Osteocyte (in vitro differentiated cells): ENCODE data around the gene ANAPC7. TPM values are rescaled to one million over a fixed set of nuclear protein-coding genes. Genes with fewer than 3 reads are reported as not detected.
"Not testable (repeated sequence)": the region's sequence is repeated elsewhere in the genome, so short reads cannot be mapped to it uniquely, and the experiment has no call there.

Source experiments
- DNase-seq: peaks from one replicate; pipeline ENCODE4 v3.0.0; 2021; ENCODE audit warnings: mixed read lengths; ENCODE audit not compliant: unreplicated experiment; ENCODE audit errors: extremely low spot score
- H3K27ac Mint-ChIP-seq: one replicate; pipeline ENCODE4 v1.8.0; 2021; ENCODE audit warnings: mild to moderate bottlenecking, mixed read lengths; ENCODE audit not compliant: unreplicated experiment
- H3K27me3 Mint-ChIP-seq: one replicate; pipeline ENCODE4 v1.8.0; 2021; ENCODE audit warnings: mixed read lengths; ENCODE audit not compliant: unreplicated experiment
- H3K36me3 Mint-ChIP-seq: one replicate; pipeline ENCODE4 v1.8.0; 2021; ENCODE audit warnings: mixed read lengths; ENCODE audit not compliant: unreplicated experiment
- H3K4me1 Mint-ChIP-seq: one replicate; pipeline ENCODE4 v1.8.0; 2021; ENCODE audit warnings: mixed read lengths; ENCODE audit not compliant: unreplicated experiment
- H3K4me3 Mint-ChIP-seq: one replicate; pipeline ENCODE4 v1.8.0; 2021; ENCODE audit warnings: mild to moderate bottlenecking, moderate library complexity, mixed read lengths; ENCODE audit not compliant: unreplicated experiment
- H3K9me3 Mint-ChIP-seq: one replicate; pipeline ENCODE4 v1.8.0; 2021; ENCODE audit warnings: mixed read lengths; ENCODE audit not compliant: unreplicated experiment
- CTCF ChIP-seq: fragments of 200-600 bp; sonication (generic); IDR thresholded peaks from 2 replicates; pipeline ENCODE4 v1.5.0; 2021; ENCODE audit warnings: antibody characterized with exemption, mild to moderate bottlenecking, moderate library complexity
- total RNA-seq: library from RNA; stranded (reverse); gene quantifications from 2 replicates; pipeline ENCODE4 v1.2.1, GENCODE V29; 2021

Gene ANAPC7
- total RNA-seq, 1 donor from 2014 or later: 48.8 TPM

- peaks cover 3% of the 10 kb centered on the region for H3K4me1 Mint-ChIP-seq
- peaks cover 24% of the 10 kb centered on the region for H3K36me3 Mint-ChIP-seq
- TF ChIP-seq CTCF: no peak
- H3K4me3 Mint-ChIP-seq: no peak overlapping the region
- no peaks in the 10 kb centered on the region for H3K27me3 Mint-ChIP-seq
- no peak overlapping the region for H3K27ac Mint-ChIP-seq
- no peaks in the 10 kb centered on the region for H3K9me3 Mint-ChIP-seq
- DNase-seq: no peak
These were observed 28.6 kb upstream of the ANAPC7 start for GRCh38 chr12:110431957-110432587.

GRCh38 chr12:110429676-110430075 is 26.2 kb upstream of the ANAPC7 start:
- DNase-seq, H3K4me1 Mint-ChIP-seq, H3K27ac Mint-ChIP-seq, H3K27me3 Mint-ChIP-seq, H3K4me3 Mint-ChIP-seq, H3K36me3 Mint-ChIP-seq, H3K9me3 Mint-ChIP-seq: not testable (repeated sequence)

- peaks cover 6% of the 10 kb centered on the region for H3K4me1 Mint-ChIP-seq
- H3K27ac Mint-ChIP-seq: no peak overlapping the region
- no peaks in the 10 kb centered on the region for H3K27me3 Mint-ChIP-seq
- DNase-seq: no peak
- H3K9me3 Mint-ChIP-seq: no peaks in the 10 kb centered on the region
- TF ChIP-seq CTCF: no peak
- no peaks in the 10 kb centered on the region for H3K36me3 Mint-ChIP-seq
- no peak overlapping the region for H3K4me3 Mint-ChIP-seq
These were observed 22.9 kb upstream of the ANAPC7 start for GRCh38 chr12:110426406-110426805.

- no peak overlapping the region for H3K4me3 Mint-ChIP-seq
- no peak for TF ChIP-seq CTCF
- H3K36me3 Mint-ChIP-seq: no peaks in the 10 kb centered on the region
- peaks cover 4% of the 10 kb centered on the region for H3K4me1 Mint-ChIP-seq
- H3K27me3 Mint-ChIP-seq: no peaks in the 10 kb centered on the region
- DNase-seq: no peak
- no peaks in the 10 kb centered on the region for H3K9me3 Mint-ChIP-seq
- H3K27ac Mint-ChIP-seq: no peak overlapping the region
These were observed 20.7 kb upstream of the ANAPC7 start for GRCh38 chr12:110424237-110424636.

- H3K36me3 Mint-ChIP-seq: no peaks in the 10 kb centered on the region
- H3K4me1 Mint-ChIP-seq: peaks cover 4% of the 10 kb centered on the region
- H3K9me3 Mint-ChIP-seq: no peaks in the 10 kb centered on the region
- peaks cover 9% of the 10 kb centered on the region for H3K27me3 Mint-ChIP-seq
- H3K4me3 Mint-ChIP-seq: no peak overlapping the region
- no peak overlapping the region for H3K27ac Mint-ChIP-seq
- TF ChIP-seq CTCF: no peak
- DNase-seq: no peak
These were observed 18.2 kb upstream of the ANAPC7 start for GRCh38 chr12:110421701-110422100.
